HG02973 (cell line): ENCODE results near the gene PTMA.
"Not testable (repeated sequence)": the region's sequence is repeated elsewhere in the genome, so short reads cannot be mapped to it uniquely, and the experiment has no call there.

ENCODE experiments used
- ATAC-seq: cut with Tn5 transposase; IDR thresholded peaks from one replicate; pipeline ENCODE4 v1.9.1; 2021; ENCODE audit warnings: moderate library complexity; ENCODE audit not compliant: unreplicated experiment

PTMA gene

DNA sequence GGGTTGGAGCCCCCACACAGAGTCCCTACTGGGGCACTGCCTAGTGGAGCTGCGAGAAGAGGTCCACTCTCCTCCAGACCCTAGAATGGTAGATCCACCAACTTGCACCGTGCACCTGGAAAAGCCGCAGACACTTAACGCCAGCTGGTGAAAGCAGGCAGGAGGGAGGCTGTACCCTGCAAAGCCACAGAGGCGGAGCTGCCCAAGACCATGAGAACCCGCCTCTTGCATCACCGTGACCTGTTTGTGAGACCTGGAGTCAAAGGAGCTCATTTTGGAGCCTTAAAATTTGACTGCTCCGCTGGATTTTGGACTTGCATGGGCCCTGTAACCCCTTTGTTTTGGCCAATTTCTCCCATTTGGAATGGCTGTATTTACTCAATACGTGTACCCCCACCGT lies 40.7 kb downstream of the PTMA start:
- not testable (repeated sequence) for ATAC-seq

DNA sequence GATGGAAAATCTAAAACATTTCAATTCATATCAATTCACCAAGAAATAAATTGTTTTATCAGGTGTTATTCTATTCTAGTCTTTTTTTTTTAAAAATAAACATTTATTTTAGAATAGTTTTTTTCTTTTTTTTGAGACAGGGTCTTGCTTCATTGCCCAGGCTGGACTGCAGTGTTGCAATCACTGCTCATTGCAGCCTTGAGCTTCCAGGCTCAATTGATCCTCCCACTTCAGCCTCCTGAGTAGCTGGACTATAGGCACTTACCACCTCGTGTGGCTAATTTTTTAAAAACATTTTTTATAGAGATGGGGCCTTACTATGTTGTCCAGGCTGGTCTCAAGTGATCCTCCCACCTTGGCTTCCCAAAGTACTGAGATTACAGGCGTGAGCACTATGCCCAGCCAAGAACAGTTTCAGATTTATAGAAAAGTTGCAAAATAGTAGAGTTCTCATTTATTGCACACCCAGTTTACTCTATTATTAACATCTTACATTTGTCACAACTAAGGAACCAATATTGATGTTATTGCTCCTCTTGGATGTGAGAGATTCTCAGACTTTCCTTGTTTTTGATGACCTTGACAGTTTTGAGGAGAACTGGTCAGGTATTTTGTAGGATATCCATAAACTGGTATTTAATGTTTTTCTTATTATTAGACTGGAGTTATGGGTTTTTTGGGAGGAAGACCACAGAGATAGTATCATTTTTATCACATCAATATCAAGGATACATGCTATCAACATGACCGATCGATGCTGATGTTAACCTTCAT lies 42.9 kb downstream of the PTMA start:
- ATAC-seq, result no peak

DNA sequence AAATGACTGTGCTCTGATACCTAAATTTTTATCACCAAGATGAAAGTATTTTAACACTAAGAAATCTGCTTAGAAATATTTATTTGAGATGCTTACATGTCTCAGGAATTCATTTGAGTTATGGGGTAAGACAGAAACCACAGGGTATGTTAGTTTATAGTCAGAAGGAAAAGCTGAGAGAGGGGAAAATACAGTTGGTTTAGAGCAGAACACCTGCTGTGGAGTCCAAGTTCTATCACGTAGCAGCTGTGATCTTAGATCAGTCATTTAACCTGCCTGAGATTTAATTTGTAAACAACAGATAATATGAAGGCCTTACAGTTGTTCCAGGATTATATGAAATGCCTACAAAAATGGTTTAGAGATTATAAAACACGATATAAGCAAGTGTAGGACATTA lies 43.7 kb downstream of the PTMA start:
- ATAC-seq, result no peak

DNA sequence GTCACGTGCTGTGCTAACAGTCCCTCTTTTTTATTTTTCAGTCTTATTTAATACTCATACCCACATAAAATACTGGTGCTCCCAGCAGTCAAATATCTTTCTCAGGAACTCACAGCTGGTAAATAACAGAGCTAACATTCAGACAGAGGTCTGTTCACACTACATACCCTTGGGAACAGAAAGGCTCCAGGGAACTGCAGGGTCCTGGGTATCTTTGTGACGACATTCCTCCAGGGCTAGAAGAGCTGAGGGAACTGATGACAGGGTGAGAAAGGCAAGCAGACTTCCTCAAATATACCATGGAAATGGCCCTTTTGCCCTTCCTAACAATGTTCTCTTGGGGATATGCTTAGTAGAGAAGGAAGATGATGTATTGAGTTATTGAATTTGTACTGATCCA lies 53.4 kb downstream of the PTMA start:
- no peak for ATAC-seq
